ENCODE results near the gene KCNG2. TPM values are rescaled to one million over a fixed set of nuclear protein-coding genes. Genes with fewer than 3 reads are reported as not detected.

The KCNG2 gene
- total and polyA plus RNA-seq, 2 of the 8 experiments (the other 6 are each of a cell fraction or from before 2014, with no cell fraction given): 0.19 to 0.74 TPM

- Histone ChIP-seq H4K8ac (ENCODE audit: extremely low read depth, insufficient read depth, low read length) (no peak overlapping the region), H3K23ac (ENCODE audit: insufficient read length) (no peak overlapping the region), H2BK5ac (ENCODE audit: low read depth, low read length) (no peak overlapping the region; the same call in 1 of the 2 replicates), H3K14ac (ENCODE audit: insufficient read length) (no peak overlapping the region), H3K18ac (ENCODE audit: extremely low read depth, low read length) (no peak overlapping the region; the same call in 1 of the 2 replicates), H3K4ac (replicated peaks; ENCODE audit: insufficient read length, low read depth, low read length) (peak overlapping the region; percentile 57), H3K27me3 (replicated peaks in 1 of 4; ENCODE audit: control insufficient read depth in 3 of 4, extremely low read depth in 1 of 4, insufficient read depth in 3 of 4, low read length in 3 of 4) (no peaks in the 10 kb centered on the region), H3K56ac (replicated peaks; ENCODE audit: insufficient read length, low read depth, low read length) (no peak overlapping the region), H3K9ac (replicated peaks in 1 of 4; ENCODE audit: extremely low read depth in 1 of 4, low read depth in 3 of 4, low read length in 3 of 4) (no peak overlapping the region), H2AK5ac (ENCODE audit: low read depth, low read length) (no peak overlapping the region), H3K4me3 (ENCODE audit: extremely low read depth in 1 of 4, insufficient read depth in 2 of 4, low read depth in 3 of 4, low read length in 4 of 4) (no peak overlapping the region), H4K20me1 (replicated peaks in 1 of 2; ENCODE audit: control insufficient read depth in 1 of 2, insufficient read depth in 2 of 2, low read length in 2 of 2) (peaks cover 2 to 3% of the 10 kb centered on the region in 2 experiments), H2AFZ (ENCODE audit: low read length) (no peak overlapping the region), H2BK20ac (ENCODE audit: low read length) (0 out of 2 replicates have a peak overlapping the region, but pooled peaks have one; percentile 72), H2BK120ac (replicated peaks; ENCODE audit: low read depth, low read length) (no peak overlapping the region), H3K23me2 (ENCODE audit: low read depth, low read length) (0 out of 2 replicates have a peak, but pooled peaks cover 3% of the 10 kb centered on the region), H3K9me3 (ENCODE audit: insufficient read depth in 2 of 2, low read depth in 1 of 2, low read length in 1 of 2) (no peaks in the 10 kb centered on the region), H3K79me1 (ENCODE audit: low read depth, low read length) (no peaks in the 10 kb centered on the region), H3K4me1 (replicated peaks in 1 of 4; ENCODE audit: control insufficient read depth in 3 of 4, insufficient read depth in 4 of 4, low read length in 3 of 4) (peaks cover 0 to 5% (median 3%) of the 10 kb centered on the region in 4 experiments; a peak in 3 of 7 replicates), H2BK12ac (ENCODE audit: low read depth, low read length) (no peak overlapping the region), H3K79me2 (ENCODE audit: control insufficient read depth in 1 of 2, insufficient read depth in 2 of 2, low read length in 2 of 2) (no peaks in the 10 kb centered on the region), H4K91ac (replicated peaks; ENCODE audit: insufficient read length, low read length) (peak overlapping the region; percentile 60), H3K36me3 (ENCODE audit: control insufficient read depth in 2 of 4, insufficient read depth in 4 of 4, low read length in 3 of 4) (no peaks in the 10 kb centered on the region), H2BK15ac (ENCODE audit: low read length) (no peak overlapping the region; the same call in 1 of the 2 replicates), H4K5ac (ENCODE audit: insufficient read length, low read depth, low read length) (no peak overlapping the region), H3K4me2 (ENCODE audit: insufficient read depth in 1 of 2, low read depth in 2 of 2, low read length in 2 of 2) (peak overlapping the region in 1 of 2 experiments; percentile 8; a peak in 2 of 4 replicates), H3K27ac (ENCODE audit: low read depth, low read length) (no peak overlapping the region)
- peak; percentile 27 to 68 for DNase-seq (ENCODE audit: low read depth in 1 of 2, low spot score in 2 of 2)
- ChIA-PET CTCF (ENCODE audit: partially characterized antibody) (interaction anchor here (0.5 to 2.1 kb wide), 5 partner anchors 12 to 64 kb away, joined by 3 to 6 read pairs (median 3); no protein-coding TSS in a partner anchor), POLR2A (ENCODE audit: partially characterized antibody) (interaction anchor here (1.5 to 1.7 kb wide), 2 partner anchors 55 to 59 kb away, joined by 3 to 4 read pairs; no protein-coding TSS in a partner anchor)
- FAIRE-seq: no peak
- 62% methylated on average over 24 of the region's 26 CpGs; no CpG with 5 or more reads in 1 of the 2 experiments for WGBS, 2 experiments (ENCODE audit: extremely low coverage in 1 of 2, insufficient coverage in 1 of 2, insufficient read length in 1 of 2, insufficient replicate concordance in 2 of 2, low coverage in 1 of 2, low lambda C conversion rate in 2 of 2, missing lambda C conversion rate in 1 of 2)
- TF ChIP-seq HDAC2 (IDR thresholded peaks at IDR 0.05; ENCODE audit: borderline replicate concordance in 1 of 2, low read depth in 2 of 2, low read length in 2 of 2) (0 out of 4 replicates have a peak, but pooled peaks of 1 of the 2 experiments have one; percentile 50), YY1 (IDR thresholded peaks at IDR 0.05; ENCODE audit: low read depth, low read length) (no peak), USF2 (IDR thresholded peaks at IDR 0.05; ENCODE audit: low read length) (0 out of 2 replicates have a peak, but pooled peaks have one; percentile 5), SIN3A (conservative IDR thresholded peaks at IDR 0.05 in 1 of 2, IDR thresholded peaks at IDR 0.05 in 1 of 2; ENCODE audit: low read depth in 1 of 2, low read length in 2 of 2) (0 out of 4 replicates have a peak, but pooled peaks of 1 of the 2 experiments have one; percentile 32), EGR1 (IDR thresholded peaks at IDR 0.05; ENCODE audit: borderline replicate concordance, low read depth, low read length) (peak; percentile 52; the same call in 1 of the 2 replicates), GABPA (IDR thresholded peaks at IDR 0.05; ENCODE audit: borderline replicate concordance, insufficient read depth, low read length) (peak; percentile 73; the same call in 1 of the 2 replicates), TBP (IDR thresholded peaks at IDR 0.05; ENCODE audit: low read depth, low read length) (peak; percentile 50; the same call in 1 of the 2 replicates), TCF12 (IDR thresholded peaks at IDR 0.05; ENCODE audit: low read depth, low read length) (0 out of 2 replicates have a peak, but pooled peaks have one; percentile 31)
Measured at GRCh38 chr18:79856119-79857007, 58.6 kb downstream of the KCNG2 start.

All from H1 (cell line).